OCI-LY1 (cell line): ENCODE measurements around the gene S100A2.
"Not testable (repeated sequence)": the region's sequence is repeated elsewhere in the genome, so short reads cannot be mapped to it uniquely, and the experiment has no call there.

ENCODE experiments used
- H2AFZ ChIP-seq: fragments of 200-600 bp; sonication (generic), shearing (Covaris generic); 2 replicates; pipeline ENCODE4 v1.6.0; 2014; ENCODE audit warnings: antibody characterized with exemption, mild to moderate bottlenecking, low read length
- H3F3A ChIP-seq: fragments of 200-600 bp; sonication (generic), shearing (Covaris generic); 2 replicates; pipeline ENCODE4 v1.6.0; 2014; ENCODE audit warnings: mild to moderate bottlenecking, antibody characterized with exemption, low read length, moderate library complexity; ENCODE audit not compliant: insufficient read depth
- H3K27ac ChIP-seq: fragments of 200-600 bp; sonication (generic); 2 replicates; pipeline ENCODE4 v1.5.1; 2014; ENCODE audit warnings: low read length, mixed run types, mild to moderate bottlenecking, low read depth; ENCODE audit not compliant: poor library complexity, severe bottlenecking
- H3K27me3 ChIP-seq: fragments of 200-600 bp; sonication (generic); 2 replicates; pipeline ENCODE4 v1.6.0; 2014; ENCODE audit warnings: antibody characterized with exemption, mild to moderate bottlenecking, low read length, moderate library complexity; ENCODE audit not compliant: insufficient read depth
- H3K36me3 ChIP-seq: fragments of 200-600 bp; sonication (generic); 2 replicates; pipeline ENCODE4 v1.6.1; 2014; ENCODE audit warnings: mild to moderate bottlenecking, antibody characterized with exemption, low read length, moderate library complexity, mixed read lengths; ENCODE audit not compliant: insufficient read depth
- H3K4me1 ChIP-seq: fragments of 200-600 bp; sonication (generic); 2 replicates; pipeline ENCODE4 v1.5.1; 2014; ENCODE audit warnings: mild to moderate bottlenecking, low read length, moderate library complexity; ENCODE audit not compliant: insufficient read depth, severe bottlenecking
- H3K4me2 ChIP-seq: fragments of 200-600 bp; sonication (generic), shearing (Covaris generic); 2 replicates; pipeline ENCODE4 v1.6.1; 2014; ENCODE audit warnings: low read length
- H3K4me3 ChIP-seq: fragments of 200-600 bp; sonication (generic); 2 replicates; pipeline ENCODE4 v1.5.1; 2014; ENCODE audit warnings: low read length, low read depth, mild to moderate bottlenecking, mixed read lengths; ENCODE audit not compliant: poor library complexity, severe bottlenecking
- H3K79me2 ChIP-seq: fragments of 200-600 bp; shearing (Covaris generic); 2 replicates; pipeline ENCODE4 v1.6.1; 2016; ENCODE audit warnings: mixed run types, low read length, mixed read lengths; ENCODE audit not compliant: insufficient read depth
- H3K9ac ChIP-seq: fragments of 200-600 bp; sonication (generic), shearing (Covaris generic); 2 replicates; pipeline ENCODE4 v1.6.1; 2014; ENCODE audit warnings: mild to moderate bottlenecking, low read length, mixed read lengths
- H3K9me2 ChIP-seq: fragments of 200-600 bp; sonication (generic), shearing (Covaris generic); 2 replicates; pipeline ENCODE4 v1.6.1; 2014; ENCODE audit warnings: low read depth, mild to moderate bottlenecking, low read length, mixed read lengths
- H3K9me3 ChIP-seq: fragments of 200-600 bp; shearing (Covaris generic); 2 replicates; pipeline ENCODE4 v1.6.1; 2014; ENCODE audit warnings: low read length, mixed read lengths
- H4K20me1 ChIP-seq: fragments of 200-600 bp; sonication (generic), shearing (Covaris generic); 2 replicates; pipeline ENCODE4 v1.6.0; 2016; ENCODE audit warnings: mild to moderate bottlenecking, low read length; ENCODE audit not compliant: insufficient read depth
- CTCF ChIP-seq: fragments of 200-600 bp; sonication (generic), shearing (Covaris generic); IDR thresholded peaks from 2 replicates; pipeline ENCODE4 v1.5.1; 2017; ENCODE audit warnings: mild to moderate bottlenecking, antibody characterized with exemption, low read length, moderate library complexity, mixed read lengths
- EZH2 ChIP-seq: fragments of 200-600 bp; sonication (generic), shearing (Covaris generic); IDR thresholded peaks from 2 replicates; pipeline ENCODE4 v1.8.0; 2017; ENCODE audit warnings: borderline replicate concordance, mixed run types, mild to moderate bottlenecking, antibody characterized with exemption, low read length, moderate library complexity, mixed read lengths

S100A2 gene

DNA sequence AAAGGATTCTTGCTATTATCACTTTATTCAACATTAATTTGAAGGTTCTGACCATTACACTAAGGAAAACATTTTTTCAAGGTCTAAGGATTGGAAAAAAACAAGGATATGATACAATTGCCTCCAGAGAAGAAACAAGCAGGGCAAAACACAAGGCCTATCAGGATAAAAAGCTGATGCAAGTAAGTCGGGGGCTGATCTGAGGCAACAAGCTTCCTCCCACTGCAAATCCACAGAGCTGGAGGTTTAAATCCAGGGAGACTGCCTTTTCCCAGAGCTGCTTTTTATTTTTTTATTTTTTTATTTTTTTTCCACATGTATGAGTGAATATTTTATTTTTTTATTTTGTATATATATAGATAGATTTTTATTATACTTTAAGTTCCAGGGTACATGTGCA lies 19.4 kb upstream of the S100A2 start:
- H4K20me1 ChIP-seq: no peaks in the 10 kb centered on the region
- no peaks in the 10 kb centered on the region for H3K27me3 ChIP-seq
- no peaks in the 10 kb centered on the region; the same call in 1 of the 2 replicates for H3K9me2 ChIP-seq
- no peaks in the 10 kb centered on the region for H3F3A ChIP-seq
- H2AFZ ChIP-seq: no peak overlapping the region
- no peak overlapping the region for H3K9ac ChIP-seq
- no peak overlapping the region for H3K4me3 ChIP-seq
- H3K4me1 ChIP-seq: no peaks in the 10 kb centered on the region
- no peaks in the 10 kb centered on the region for H3K79me2 ChIP-seq
- TF ChIP-seq EZH2 (no peak), CTCF (no peak)
- no peak overlapping the region for H3K27ac ChIP-seq
- H3K9me3 ChIP-seq: no peaks in the 10 kb centered on the region
- no peaks in the 10 kb centered on the region for H3K36me3 ChIP-seq
- no peak overlapping the region for H3K4me2 ChIP-seq

DNA sequence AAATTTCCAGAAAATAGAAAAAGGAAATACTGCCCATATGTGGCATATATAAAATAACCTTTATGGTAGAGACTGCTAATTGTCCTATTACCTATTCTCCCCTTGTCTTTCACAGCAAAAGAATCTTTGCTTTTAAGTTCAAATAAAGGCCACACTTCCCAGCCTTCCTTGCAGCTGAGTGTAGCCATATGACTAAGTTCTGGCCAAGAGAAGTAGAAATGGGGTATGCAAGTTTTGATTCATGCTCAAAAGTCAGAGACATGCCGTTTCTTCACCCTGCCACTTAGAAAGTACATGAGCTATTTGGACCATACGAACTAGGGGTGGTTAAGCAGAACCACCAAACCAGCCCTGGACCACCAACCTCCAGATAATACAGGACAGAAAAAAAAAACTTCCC lies 18.3 kb upstream of the S100A2 start:
- Histone ChIP-seq H3K27ac (no peak overlapping the region), H3K4me3 (no peak overlapping the region), H3K36me3 (no peaks in the 10 kb centered on the region), H3K9ac (no peak overlapping the region), H3K9me3 (no peaks in the 10 kb centered on the region), H3K9me2 (no peaks in the 10 kb centered on the region; the same call in 1 of the 2 replicates), H3K4me1 (no peaks in the 10 kb centered on the region), H3K79me2 (no peaks in the 10 kb centered on the region), H4K20me1 (no peaks in the 10 kb centered on the region), H3K27me3 (no peaks in the 10 kb centered on the region), H3K4me2 (no peak overlapping the region), H3F3A (no peaks in the 10 kb centered on the region), H2AFZ (no peak overlapping the region)
- no peak for TF ChIP-seq CTCF
- TF ChIP-seq EZH2: no peak

DNA sequence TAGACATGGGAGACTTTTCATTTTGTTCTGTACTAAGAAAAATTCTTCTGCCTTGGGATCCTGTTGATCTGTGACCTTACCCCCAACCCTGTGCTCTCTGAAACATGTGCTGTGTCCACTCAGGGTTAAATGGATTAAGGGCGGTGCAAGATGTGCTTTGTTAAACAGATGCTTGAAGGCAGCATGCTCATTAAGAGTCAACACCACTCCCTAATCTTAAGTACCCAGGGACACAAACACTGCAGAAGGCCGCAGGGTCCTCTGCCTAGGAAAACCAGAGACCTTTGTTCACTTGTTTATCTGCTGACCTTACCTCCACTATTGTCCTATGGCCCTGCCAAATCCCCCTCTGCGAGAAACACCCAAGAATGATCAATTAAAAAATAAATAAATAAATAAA lies 17.9 kb upstream of the S100A2 start:
- not testable (repeated sequence) for H4K20me1 ChIP-seq, H3K9me3 ChIP-seq, H3K4me2 ChIP-seq, H3K9me2 ChIP-seq, H3K36me3 ChIP-seq, H3K4me3 ChIP-seq, H3K79me2 ChIP-seq, H3K27ac ChIP-seq, H3K9ac ChIP-seq, H2AFZ ChIP-seq, H3K27me3 ChIP-seq, H3F3A ChIP-seq, H3K4me1 ChIP-seq

- not testable (repeated sequence) for H3K9me2 ChIP-seq, H3F3A ChIP-seq, H3K9me3 ChIP-seq, H3K27ac ChIP-seq, H3K79me2 ChIP-seq, H3K27me3 ChIP-seq, H3K36me3 ChIP-seq, H3K9ac ChIP-seq, H3K4me1 ChIP-seq, H4K20me1 ChIP-seq, H3K4me2 ChIP-seq, H2AFZ ChIP-seq, H3K4me3 ChIP-seq
These were observed 17.2 kb upstream of the S100A2 start for GRCh38 chr1:153582836-153583235.
